Measurements from ENCODE around the gene IFT74.

The IFT74 gene

DNA sequence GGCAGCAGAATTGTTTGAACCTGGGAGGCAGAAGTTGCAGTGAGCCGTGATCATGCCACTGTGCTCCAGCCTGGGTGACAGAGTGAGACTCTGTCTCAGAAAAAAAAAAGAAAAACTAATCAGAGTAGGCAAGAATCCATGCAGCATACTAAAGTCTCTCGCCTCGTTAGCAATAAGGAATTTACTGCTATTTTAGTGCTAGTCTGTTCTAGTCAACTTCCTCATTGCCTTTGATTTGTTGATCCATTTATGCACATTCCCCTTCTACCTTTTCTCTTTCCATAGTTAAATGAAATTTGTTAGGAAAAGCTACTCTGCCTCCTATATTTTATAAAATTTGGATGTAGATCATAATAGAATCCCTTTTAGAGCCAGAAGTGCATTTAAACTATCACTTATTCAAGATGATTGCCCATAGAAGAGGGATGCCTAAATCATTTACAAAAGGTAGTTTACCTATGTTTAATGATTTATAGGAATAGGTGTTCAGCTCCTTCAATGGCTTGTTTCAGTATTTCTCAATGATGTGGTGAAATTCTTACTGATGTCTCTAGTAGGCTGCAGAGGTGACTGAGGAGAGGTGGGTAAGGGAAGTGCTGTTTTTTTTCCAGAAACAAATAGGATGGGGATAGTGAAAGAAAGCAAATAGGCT is 47.3 kb downstream of the IFT74 start:
- TF ChIP-seq CTCF (IDR thresholded peaks at IDR 0.05; ENCODE audit: insufficient read depth, low read length) (no peak), SPI1 (IDR thresholded peaks at IDR 0.05; ENCODE audit: borderline replicate concordance, low read depth) (no peak), REST (IDR thresholded peaks at IDR 0.05; ENCODE audit: insufficient replicate concordance, low read depth) (no peak), POLR2AphosphoS5 (IDR thresholded peaks at IDR 0.05; ENCODE audit: low read depth) (no peak), GABPA (IDR thresholded peaks at IDR 0.05; ENCODE audit: low read depth) (no peak)
- Histone ChIP-seq H3K27me3 (ENCODE audit: insufficient read depth, poor library complexity, severe bottlenecking) (no peaks in the 10 kb centered on the region), H3K27ac (replicated peaks) (no peak overlapping the region), H3K4me3 (replicated peaks; ENCODE audit: insufficient read depth, low read length) (no peak overlapping the region)
- DNase-seq (ENCODE audit: low read depth in 1 of 2, low spot score in 1 of 2): no peak

GRCh38 chr9:27005491-27005890 is 49.3 kb downstream of the IFT74 start, which contains the start of gene LRRC19:
TSS of gene LRRC19 (minus strand) at chr9:27005672. CDS start at chr9:26999694, 5,978 bp downstream.
- Histone ChIP-seq H3K27me3 (ENCODE audit: insufficient read depth, poor library complexity, severe bottlenecking) (no peaks in the 10 kb centered on the region), H3K27ac (replicated peaks) (no peak within 1 kb of the TSS), H3K4me3 (replicated peaks; ENCODE audit: insufficient read depth, low read length) (no peak within 1 kb of the TSS)
- TF ChIP-seq REST (IDR thresholded peaks at IDR 0.05; ENCODE audit: insufficient replicate concordance, low read depth) (no peak), POLR2AphosphoS5 (IDR thresholded peaks at IDR 0.05; ENCODE audit: low read depth) (no peak), GABPA (IDR thresholded peaks at IDR 0.05; ENCODE audit: low read depth) (no peak), CTCF (IDR thresholded peaks at IDR 0.05; ENCODE audit: insufficient read depth, low read length) (no peak), SPI1 (IDR thresholded peaks at IDR 0.05; ENCODE audit: borderline replicate concordance, low read depth) (no peak)
- DNase-seq (ENCODE audit: low read depth in 1 of 2, low spot score in 1 of 2): no peak

DNA sequence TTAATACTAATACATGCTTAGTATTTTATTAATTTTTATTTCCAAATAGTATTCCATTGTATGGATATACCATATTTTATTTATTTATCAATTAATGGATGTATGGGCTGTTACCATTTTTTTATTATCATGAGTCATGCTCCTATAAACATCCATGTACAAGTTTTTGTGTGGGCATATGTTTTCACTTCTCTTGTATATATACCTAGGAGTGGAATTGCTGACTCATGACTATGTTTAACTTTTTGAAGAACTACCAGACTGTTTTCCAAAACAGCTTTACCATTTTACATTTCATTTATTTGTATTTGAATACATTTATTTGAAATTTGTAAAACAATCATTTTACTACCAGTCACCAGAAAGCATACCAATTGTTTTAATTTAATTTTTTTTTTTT is 63.4 kb downstream of the IFT74 start:
- DNase-seq (ENCODE audit: low read depth in 1 of 2, low spot score in 1 of 2): no peak
- Histone ChIP-seq H3K4me3 (replicated peaks; ENCODE audit: insufficient read depth, low read length) (no peak overlapping the region), H3K27ac (replicated peaks) (no peak overlapping the region), H3K27me3 (ENCODE audit: insufficient read depth, poor library complexity, severe bottlenecking) (no peaks in the 10 kb centered on the region)
- TF ChIP-seq REST (IDR thresholded peaks at IDR 0.05; ENCODE audit: insufficient replicate concordance, low read depth): no peak
- no peak for TF ChIP-seq CTCF (IDR thresholded peaks at IDR 0.05; ENCODE audit: insufficient read depth, low read length)
- no peak for TF ChIP-seq POLR2AphosphoS5 (IDR thresholded peaks at IDR 0.05; ENCODE audit: low read depth)
- no peak for TF ChIP-seq GABPA (IDR thresholded peaks at IDR 0.05; ENCODE audit: low read depth)
- no peak for TF ChIP-seq SPI1 (IDR thresholded peaks at IDR 0.05; ENCODE audit: borderline replicate concordance, low read depth)

Data from HL-60 (cell line).